WI38 (cell line): Measurements from ENCODE around the gene ZNF609.

ENCODE experiments used
- H3K4me3 ChIP-seq: 2 replicates; pipeline ENCODE4 v1.5.1; 2011; ENCODE audit warnings: low read depth, mild to moderate bottlenecking, control low read depth, low read length
- TF ChIP-seq, protein P1 (sequence below): IDR thresholded peaks from 2 replicates; pipeline ENCODE4 v1.5.1; 2012; ENCODE audit warnings: low read depth, mild to moderate bottlenecking, control low read depth, low read length

Gene ZNF609

DNA sequence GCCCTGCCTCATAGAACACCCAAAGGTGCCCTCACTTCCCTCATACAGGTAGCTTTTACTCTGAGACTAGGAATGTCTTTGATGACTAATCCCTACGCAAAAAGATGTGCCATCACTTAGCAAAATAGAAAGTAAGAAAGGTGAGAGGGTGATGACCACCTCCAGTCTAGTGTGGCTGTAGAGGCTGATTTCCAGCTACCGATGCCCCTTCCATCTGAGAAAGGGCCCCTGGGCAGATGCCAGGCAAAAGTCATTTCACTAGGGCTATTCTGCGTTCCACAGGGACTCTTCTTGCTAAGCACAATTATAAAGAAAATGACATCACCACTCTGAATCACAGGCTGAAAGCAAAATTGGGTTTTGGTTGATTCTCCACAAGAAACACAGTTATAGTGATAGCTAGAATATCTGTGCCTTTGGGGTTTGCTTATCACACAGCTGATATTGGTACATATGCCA is 237.6 kb downstream of the ZNF609 start:
- H3K4me3 ChIP-seq: no peak overlapping the region
- TF ChIP-seq, protein P1, sequence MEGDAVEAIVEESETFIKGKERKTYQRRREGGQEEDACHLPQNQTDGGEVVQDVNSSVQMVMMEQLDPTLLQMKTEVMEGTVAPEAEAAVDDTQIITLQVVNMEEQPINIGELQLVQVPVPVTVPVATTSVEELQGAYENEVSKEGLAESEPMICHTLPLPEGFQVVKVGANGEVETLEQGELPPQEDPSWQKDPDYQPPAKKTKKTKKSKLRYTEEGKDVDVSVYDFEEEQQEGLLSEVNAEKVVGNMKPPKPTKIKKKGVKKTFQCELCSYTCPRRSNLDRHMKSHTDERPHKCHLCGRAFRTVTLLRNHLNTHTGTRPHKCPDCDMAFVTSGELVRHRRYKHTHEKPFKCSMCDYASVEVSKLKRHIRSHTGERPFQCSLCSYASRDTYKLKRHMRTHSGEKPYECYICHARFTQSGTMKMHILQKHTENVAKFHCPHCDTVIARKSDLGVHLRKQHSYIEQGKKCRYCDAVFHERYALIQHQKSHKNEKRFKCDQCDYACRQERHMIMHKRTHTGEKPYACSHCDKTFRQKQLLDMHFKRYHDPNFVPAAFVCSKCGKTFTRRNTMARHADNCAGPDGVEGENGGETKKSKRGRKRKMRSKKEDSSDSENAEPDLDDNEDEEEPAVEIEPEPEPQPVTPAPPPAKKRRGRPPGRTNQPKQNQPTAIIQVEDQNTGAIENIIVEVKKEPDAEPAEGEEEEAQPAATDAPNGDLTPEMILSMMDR: no peak

DNA sequence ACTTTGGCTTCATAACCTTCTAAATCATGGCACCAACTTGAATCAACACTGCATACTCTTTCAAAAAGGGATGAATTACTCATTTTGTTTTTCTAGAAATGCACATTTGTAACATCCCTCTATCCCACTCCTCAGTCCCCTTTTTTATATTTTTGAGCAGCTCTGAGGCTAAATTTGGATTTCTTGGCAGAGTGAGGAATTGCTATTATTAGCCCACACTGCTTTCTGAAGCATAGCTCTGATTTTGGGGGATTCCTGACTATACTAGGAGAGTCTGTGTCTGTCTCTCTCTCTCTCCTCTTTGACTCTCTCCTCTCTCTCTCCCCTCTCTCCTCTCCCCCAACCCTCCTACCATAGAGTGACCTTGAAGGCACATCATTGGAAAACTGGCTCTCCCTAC is 238.4 kb downstream of the ZNF609 start:
- no peak overlapping the region for H3K4me3 ChIP-seq
- TF ChIP-seq, protein P1: no peak

DNA sequence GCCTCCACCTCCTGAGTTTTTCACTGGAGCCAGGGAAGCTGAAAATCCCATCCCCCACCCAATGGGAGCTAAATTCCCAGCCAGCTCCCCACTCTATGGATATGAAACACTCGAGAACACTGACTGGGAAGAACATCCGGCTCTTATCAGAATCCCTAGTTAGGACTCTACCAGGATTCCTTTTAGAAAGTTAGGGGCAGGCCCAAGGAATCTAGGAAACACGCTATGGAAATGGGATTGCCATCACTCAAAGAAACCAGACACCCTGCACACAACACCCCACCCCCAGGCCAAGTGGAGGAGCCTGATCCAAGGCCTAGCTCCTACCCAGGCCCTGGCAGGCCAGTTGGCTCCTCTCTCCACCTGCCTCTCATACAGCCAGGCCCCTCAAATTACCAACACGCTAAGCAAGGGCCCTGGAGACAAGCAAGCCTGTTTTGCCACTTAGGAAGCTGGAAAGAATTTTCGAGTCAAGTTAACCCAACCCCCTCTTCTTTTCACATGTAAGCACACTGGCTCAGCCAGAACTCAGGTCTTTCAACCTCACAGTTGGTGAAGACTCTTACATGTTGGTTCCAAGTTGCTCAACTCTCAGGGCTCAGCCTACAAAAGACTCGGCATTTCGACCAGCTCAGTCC is 239.5 kb downstream of the ZNF609 start:
- peak overlapping the region; percentile 30 for H3K4me3 ChIP-seq

DNA sequence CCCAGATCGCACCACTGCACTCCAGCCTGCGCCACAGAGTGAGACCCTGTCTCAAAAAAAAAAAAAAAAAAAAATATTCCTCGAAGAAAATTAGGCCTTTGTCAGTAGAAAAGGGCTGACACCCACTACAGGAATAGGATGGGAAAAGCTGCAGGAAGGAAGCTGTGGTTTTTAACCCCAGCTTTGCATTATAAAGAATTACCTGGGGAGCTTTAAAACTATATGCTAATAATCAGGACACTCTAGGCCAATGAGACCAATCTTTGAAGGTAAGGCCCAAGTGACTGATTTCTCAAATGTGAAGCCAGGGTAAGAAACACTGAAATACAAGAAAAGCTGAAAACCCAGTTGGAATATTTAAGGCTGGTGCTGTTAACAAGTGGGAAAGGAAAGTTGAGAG is 240.7 kb downstream of the ZNF609 start:
- TF ChIP-seq, protein P1: no peak
- H3K4me3 ChIP-seq: peak overlapping the region; percentile 88

More for the DNA sequence above, 239.5 kb downstream of the ZNF609 start:
- TF ChIP-seq, protein P1: no peak

DNA sequence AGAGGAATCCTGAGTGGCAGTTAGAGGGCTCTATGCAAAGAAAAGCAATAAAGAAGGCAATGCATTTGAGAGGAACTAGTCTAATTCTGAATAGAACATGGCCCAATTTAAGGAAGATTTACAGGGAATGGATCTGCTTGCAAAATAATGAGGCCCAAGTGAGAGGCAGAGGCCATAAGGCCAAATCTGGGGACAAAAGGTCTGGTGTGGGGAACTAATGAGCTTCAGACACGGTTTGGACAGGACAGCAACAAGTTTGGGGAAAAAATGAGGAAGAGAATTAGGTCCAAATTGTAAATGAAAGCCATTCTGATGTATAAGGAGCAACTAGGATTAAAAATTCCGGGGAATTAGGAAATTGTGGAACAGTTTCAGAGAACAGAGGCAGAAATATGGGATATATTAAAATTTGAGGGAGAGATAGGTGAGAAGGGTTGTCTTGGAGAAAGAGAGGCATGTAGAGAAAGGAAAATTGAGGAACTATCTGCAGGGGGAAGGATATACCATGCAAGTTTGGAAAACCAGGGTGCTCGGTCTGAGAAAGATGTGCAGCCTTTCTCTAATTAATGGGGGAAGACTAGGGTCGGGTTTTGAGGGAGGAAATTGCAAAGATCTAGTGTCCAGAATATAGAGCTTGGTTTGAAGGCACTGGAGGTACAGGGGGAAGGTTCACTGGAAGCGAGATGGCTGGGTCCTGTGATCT is 241.3 kb downstream of the ZNF609 start:
- TF ChIP-seq, protein P1: no peak
- H3K4me3 ChIP-seq: peak overlapping the region; percentile 88

DNA sequence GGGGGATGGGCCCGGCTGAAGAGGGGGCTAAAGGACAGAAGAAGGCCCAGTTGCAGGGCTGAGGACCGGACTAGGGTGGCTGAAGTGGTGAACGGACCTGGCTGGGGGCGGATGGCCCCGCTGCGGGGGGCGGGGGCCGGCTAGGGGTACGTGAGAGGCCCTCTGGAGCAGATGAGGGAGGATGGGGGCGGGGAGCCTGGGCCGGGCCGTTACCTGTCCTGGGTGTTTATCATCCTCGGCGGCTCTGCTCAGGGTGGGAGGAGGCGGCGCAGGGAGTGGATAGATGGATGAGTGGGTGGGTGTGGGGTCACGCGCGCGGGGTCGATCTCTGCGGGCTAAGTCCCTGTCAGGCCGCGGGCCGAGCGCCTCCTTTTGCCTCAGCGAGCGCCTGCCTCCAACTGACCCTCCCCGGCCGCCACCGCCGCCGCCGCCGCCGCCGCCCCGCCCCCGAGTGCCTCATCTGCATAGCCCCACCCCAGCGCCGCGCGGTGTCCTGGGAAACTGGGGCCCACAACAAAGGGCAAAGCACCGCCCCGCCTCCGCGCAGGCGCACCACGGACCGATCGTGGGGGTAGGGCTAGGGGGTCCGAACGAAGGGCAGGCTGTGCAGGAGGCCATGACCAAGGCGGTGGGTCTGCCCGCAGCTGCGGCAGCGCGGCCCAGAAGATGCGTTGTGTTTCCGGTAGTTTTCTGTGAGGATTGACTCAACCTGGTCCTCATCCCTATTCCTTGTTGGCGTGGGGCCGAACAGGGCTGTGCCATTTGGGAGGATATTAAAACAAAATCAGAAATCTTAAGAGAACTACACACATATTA is 242.6 kb downstream of the ZNF609 start:
- TF ChIP-seq, protein P1: no peak
- H3K4me3 ChIP-seq: peak overlapping the region; percentile 88
